Neural progenitor cell (in vitro differentiated cells): ENCODE data around the gene CHD2.

Experiments
- EZH2 ChIP-seq: fragments of 200-600 bp; sonication (generic); IDR thresholded peaks from 2 replicates; pipeline ENCODE4 v1.6.1; 2017; ENCODE audit warnings: antibody characterized with exemption, mild to moderate bottlenecking, moderate library complexity
- TF ChIP-seq, protein P1 (sequence below): fragments of 200-600 bp; sonication (generic); IDR thresholded peaks from 2 replicates; pipeline ENCODE4 v1.5.1; 2017; ENCODE audit warnings: antibody characterized with exemption, mild to moderate bottlenecking

DNA sequence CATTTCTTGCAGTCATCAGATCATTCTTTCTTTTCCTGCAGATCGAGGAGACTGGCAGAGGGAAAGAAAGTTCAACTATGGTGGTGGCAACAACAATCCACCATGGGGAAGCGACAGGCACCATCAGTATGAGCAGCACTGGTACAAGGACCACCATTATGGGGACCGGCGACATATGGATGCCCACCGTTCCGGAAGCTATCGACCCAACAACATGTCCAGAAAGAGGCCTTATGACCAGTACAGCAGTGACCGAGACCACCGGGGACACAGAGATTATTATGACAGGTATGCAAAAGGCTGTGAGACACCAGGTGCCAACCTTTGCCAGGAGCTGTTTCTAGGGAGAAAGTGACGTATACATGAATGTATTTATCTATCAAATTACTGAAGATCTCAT is 119.8 kb downstream of the CHD2 start:
- TF ChIP-seq, protein P1, sequence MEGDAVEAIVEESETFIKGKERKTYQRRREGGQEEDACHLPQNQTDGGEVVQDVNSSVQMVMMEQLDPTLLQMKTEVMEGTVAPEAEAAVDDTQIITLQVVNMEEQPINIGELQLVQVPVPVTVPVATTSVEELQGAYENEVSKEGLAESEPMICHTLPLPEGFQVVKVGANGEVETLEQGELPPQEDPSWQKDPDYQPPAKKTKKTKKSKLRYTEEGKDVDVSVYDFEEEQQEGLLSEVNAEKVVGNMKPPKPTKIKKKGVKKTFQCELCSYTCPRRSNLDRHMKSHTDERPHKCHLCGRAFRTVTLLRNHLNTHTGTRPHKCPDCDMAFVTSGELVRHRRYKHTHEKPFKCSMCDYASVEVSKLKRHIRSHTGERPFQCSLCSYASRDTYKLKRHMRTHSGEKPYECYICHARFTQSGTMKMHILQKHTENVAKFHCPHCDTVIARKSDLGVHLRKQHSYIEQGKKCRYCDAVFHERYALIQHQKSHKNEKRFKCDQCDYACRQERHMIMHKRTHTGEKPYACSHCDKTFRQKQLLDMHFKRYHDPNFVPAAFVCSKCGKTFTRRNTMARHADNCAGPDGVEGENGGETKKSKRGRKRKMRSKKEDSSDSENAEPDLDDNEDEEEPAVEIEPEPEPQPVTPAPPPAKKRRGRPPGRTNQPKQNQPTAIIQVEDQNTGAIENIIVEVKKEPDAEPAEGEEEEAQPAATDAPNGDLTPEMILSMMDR, result no peak
- no peak for TF ChIP-seq EZH2
